Coronary artery (tissue), 2 donors: ENCODE results near the gene INPPL1.

Experiments used
- DNase-seq: peaks from one replicate; pipeline ENCODE4 v3.0.0-alpha.2; 2017; ENCODE audit warnings: low spot score
- H3K27ac ChIP-seq, 2 donors: fragments of 200-600 bp; sonication (generic); one replicate each; pipeline ENCODE4 v1.5.1; 2016 to 2019
- H3K4me3 ChIP-seq: fragments of 200-600 bp; sonication (generic); 2 replicates; pipeline ENCODE4 v1.5.1; 2016; ENCODE audit warnings: mild to moderate bottlenecking, moderate library complexity
- TF ChIP-seq, protein P1 (sequence below): fragments of 200-600 bp; sonication (generic); IDR thresholded peaks from one replicate; pipeline ENCODE4 v1.5.1; 2019; ENCODE audit warnings: antibody characterized with exemption

INPPL1 gene

GRCh38 chr11:72274435-72274834 lies 49.9 kb downstream of the INPPL1 start:
- Histone ChIP-seq H3K4me3 (no peak overlapping the region), H3K27ac (no peak overlapping the region)
- no peak for DNase-seq
- TF ChIP-seq, protein P1, sequence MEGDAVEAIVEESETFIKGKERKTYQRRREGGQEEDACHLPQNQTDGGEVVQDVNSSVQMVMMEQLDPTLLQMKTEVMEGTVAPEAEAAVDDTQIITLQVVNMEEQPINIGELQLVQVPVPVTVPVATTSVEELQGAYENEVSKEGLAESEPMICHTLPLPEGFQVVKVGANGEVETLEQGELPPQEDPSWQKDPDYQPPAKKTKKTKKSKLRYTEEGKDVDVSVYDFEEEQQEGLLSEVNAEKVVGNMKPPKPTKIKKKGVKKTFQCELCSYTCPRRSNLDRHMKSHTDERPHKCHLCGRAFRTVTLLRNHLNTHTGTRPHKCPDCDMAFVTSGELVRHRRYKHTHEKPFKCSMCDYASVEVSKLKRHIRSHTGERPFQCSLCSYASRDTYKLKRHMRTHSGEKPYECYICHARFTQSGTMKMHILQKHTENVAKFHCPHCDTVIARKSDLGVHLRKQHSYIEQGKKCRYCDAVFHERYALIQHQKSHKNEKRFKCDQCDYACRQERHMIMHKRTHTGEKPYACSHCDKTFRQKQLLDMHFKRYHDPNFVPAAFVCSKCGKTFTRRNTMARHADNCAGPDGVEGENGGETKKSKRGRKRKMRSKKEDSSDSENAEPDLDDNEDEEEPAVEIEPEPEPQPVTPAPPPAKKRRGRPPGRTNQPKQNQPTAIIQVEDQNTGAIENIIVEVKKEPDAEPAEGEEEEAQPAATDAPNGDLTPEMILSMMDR = no peak

GRCh38 chr11:72278905-72279304 lies 54.3 kb downstream of the INPPL1 start:
- Histone ChIP-seq H3K4me3 (no peak overlapping the region), H3K27ac (no peak overlapping the region)
- TF ChIP-seq, protein P1 = no peak
- no peak for DNase-seq

DNA sequence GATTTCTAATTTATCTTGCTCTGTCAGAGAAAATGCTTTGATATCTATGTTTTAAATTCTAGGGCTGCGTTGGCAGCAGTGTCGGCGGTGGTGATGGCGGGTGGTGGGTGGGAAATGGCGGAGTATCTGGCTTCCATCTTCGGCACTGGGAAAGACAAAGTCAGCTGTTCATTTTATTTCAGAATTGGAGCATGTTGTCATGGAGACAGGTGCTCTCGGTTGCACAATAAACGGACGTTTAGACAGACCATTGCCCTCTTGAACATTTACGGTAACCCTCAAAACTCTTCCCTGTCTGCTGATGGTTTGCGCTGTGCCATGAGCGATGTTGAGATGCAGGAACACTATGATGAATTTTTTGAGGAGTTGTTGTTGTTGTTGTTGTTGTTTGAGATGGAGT lies 55.5 kb downstream of the INPPL1 start:
- Histone ChIP-seq H3K27ac (no peak overlapping the region), H3K4me3 (no peak overlapping the region)
- no peak for DNase-seq
- TF ChIP-seq, protein P1 = no peak

DNA sequence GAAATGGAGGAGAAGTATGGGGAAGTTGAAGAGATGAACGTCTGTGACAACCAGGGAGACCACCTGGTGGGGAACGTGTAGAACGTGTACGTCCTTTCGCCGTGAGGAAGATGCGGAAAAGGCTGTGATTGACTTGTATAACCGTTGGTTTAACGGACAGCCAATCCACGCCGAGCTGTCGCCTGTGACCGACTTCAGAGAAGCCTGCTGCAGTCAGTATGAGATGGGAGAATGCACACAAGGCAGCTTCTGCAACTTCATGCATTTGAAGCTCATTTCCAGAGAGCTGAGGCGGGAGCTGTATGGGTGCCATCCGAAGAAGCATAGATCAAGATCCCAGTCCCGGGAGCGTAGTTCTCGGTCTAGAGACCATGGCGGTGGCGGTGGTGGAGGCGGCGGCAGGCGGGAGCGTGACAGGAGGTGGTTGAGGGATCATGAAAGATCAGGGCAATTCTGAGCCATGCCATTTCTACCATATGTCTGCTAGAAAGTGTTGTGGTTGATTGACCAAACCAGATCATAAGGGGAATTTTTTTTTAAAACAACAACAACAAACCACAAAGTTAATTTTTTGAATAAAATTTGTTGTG lies 56.3 kb downstream of the INPPL1 start:
- H3K27ac ChIP-seq = no peak overlapping the region
- no peak for DNase-seq
- H3K4me3 ChIP-seq = no peak overlapping the region
- TF ChIP-seq, protein P1 = no peak

- H3K27ac ChIP-seq = no peak overlapping the region
- DNase-seq = no peak
- H3K4me3 ChIP-seq = no peak overlapping the region
- TF ChIP-seq, protein P1 = no peak
Observed at GRCh38 chr11:72283947-72284346, 59.4 kb downstream of the INPPL1 start.

GRCh38 chr11:72287293-72287692 lies 62.7 kb downstream of the INPPL1 start:
- DNase-seq = no peak
- TF ChIP-seq, protein P1 = no peak
- Histone ChIP-seq H3K4me3 (no peak overlapping the region), H3K27ac (no peak overlapping the region)
